ENCODE data around the gene PHLDB2.

DNA sequence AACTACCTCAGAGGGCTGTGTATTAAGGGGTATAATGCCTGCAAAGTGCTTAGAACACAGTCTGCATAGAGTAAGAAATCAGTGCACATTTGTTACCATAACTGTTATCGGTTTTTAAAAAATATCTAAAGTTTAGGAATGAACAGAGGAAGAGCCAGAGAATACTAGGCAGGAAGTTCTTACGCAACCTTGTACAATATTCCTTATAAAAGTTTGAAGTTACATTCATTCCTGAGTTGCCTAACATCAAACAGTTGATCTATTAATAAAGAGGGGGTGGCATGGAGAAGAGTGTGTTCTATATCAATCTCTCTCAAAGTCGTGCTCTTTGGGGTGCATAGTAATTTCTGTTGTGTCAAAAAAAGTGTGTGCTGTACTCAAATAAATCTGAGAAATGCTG is 22.0 kb upstream of the PHLDB2 start:
- TF ChIP-seq POLR2A (IDR thresholded peaks at IDR 0.05; ENCODE audit: low read length) (no peak), GATA1 (IDR thresholded peaks at IDR 0.05; ENCODE audit: low read depth, low read length) (no peak)
